SU-DHL-6 (cell line): ENCODE data around the gene GSG1.

Source experiments
- CTCF ChIP-seq: fragments of 200-600 bp; sonication (generic); IDR thresholded peaks from one replicate; pipeline ENCODE4 v1.5.1; 2017; ENCODE audit warnings: antibody characterized with exemption, mild to moderate bottlenecking, low read length, moderate library complexity; ENCODE audit not compliant: insufficient read depth, poor library complexity, severe bottlenecking
- EZH2phosphoT487 ChIP-seq: fragments of 200-600 bp; sonication (generic), shearing (Covaris generic); conservative IDR thresholded peaks from 2 replicates; pipeline ENCODE4 v1.6.1; 2018; ENCODE audit warnings: mild to moderate bottlenecking, antibody characterized with exemption, low read length, moderate library complexity, mixed read lengths

GRCh38 chr12:13091832-13092231 is 11.6 kb downstream of the GSG1 start:
- TF ChIP-seq CTCF = no peak
- no peak for TF ChIP-seq EZH2phosphoT487
